ENCODE results near the gene ANO9. TPM values are rescaled to one million over a fixed set of nuclear protein-coding genes. Genes with fewer than 3 reads are reported as not detected.

The ANO9 gene
- total RNA-seq, 1 donor = not detected

GRCh38 chr11:409600-410483 lies 32.0 kb downstream of the ANO9 start:
- peaks cover 3% of the 10 kb centered on the region for H3K4me1 ChIP-seq (ENCODE audit: insufficient read depth, low read length)
- no peak overlapping the region for H2AFZ ChIP-seq (ENCODE audit: low read length)
- H3K4me3 ChIP-seq (ENCODE audit: insufficient read depth, low read length) = no peak overlapping the region
- H3K27me3 ChIP-seq (ENCODE audit: insufficient read depth, low read length) = no peaks in the 10 kb centered on the region
- H3K27ac ChIP-seq (ENCODE audit: low read depth, low read length) = no peak overlapping the region
- DNase-seq (ENCODE audit: insufficient read length, low spot score, missing footprints) = no peak
- H3K36me3 ChIP-seq (ENCODE audit: insufficient read depth, low read length) = no peaks in the 10 kb centered on the region
- no peaks in the 10 kb centered on the region for H3K9me3 ChIP-seq (ENCODE audit: low read depth, low read length)
- H4K20me1 ChIP-seq (ENCODE audit: insufficient read depth, low read length) = no peaks in the 10 kb centered on the region
- no peak overlapping the region for H3K4me2 ChIP-seq (ENCODE audit: insufficient read depth, low read length)
- TF ChIP-seq CTCF (IDR thresholded peaks at IDR 0.05; ENCODE audit: extremely low read depth, low read depth, low read length) = no peak
- no peaks in the 10 kb centered on the region for H3K79me2 ChIP-seq (ENCODE audit: insufficient read depth, low read length)

GRCh38 chr11:409008-409599 lies 32.7 kb downstream of the ANO9 start:
- Histone ChIP-seq H3K4me3 (ENCODE audit: insufficient read depth, low read length) (no peak overlapping the region), H4K20me1 (ENCODE audit: insufficient read depth, low read length) (no peaks in the 10 kb centered on the region), H3K4me2 (ENCODE audit: insufficient read depth, low read length) (no peak overlapping the region), H2AFZ (ENCODE audit: low read length) (no peak overlapping the region), H3K79me2 (ENCODE audit: insufficient read depth, low read length) (no peaks in the 10 kb centered on the region), H3K36me3 (ENCODE audit: insufficient read depth, low read length) (no peaks in the 10 kb centered on the region), H3K27me3 (ENCODE audit: insufficient read depth, low read length) (no peaks in the 10 kb centered on the region), H3K9me3 (ENCODE audit: low read depth, low read length) (no peaks in the 10 kb centered on the region), H3K4me1 (ENCODE audit: insufficient read depth, low read length) (peaks cover 3% of the 10 kb centered on the region), H3K27ac (ENCODE audit: low read depth, low read length) (no peak overlapping the region)
- TF ChIP-seq CTCF (IDR thresholded peaks at IDR 0.05; ENCODE audit: extremely low read depth, low read depth, low read length) = no peak
- DNase-seq (ENCODE audit: insufficient read length, low spot score, missing footprints) = no peak

- DNase-seq (ENCODE audit: insufficient read length, low spot score, missing footprints) = no peak
- Histone ChIP-seq H3K4me3 (ENCODE audit: insufficient read depth, low read length) (no peak overlapping the region), H2AFZ (ENCODE audit: low read length) (no peak overlapping the region), H3K4me2 (ENCODE audit: insufficient read depth, low read length) (no peak overlapping the region), H4K20me1 (ENCODE audit: insufficient read depth, low read length) (no peaks in the 10 kb centered on the region), H3K9me3 (ENCODE audit: low read depth, low read length) (no peaks in the 10 kb centered on the region), H3K27me3 (ENCODE audit: insufficient read depth, low read length) (no peaks in the 10 kb centered on the region), H3K36me3 (ENCODE audit: insufficient read depth, low read length) (no peaks in the 10 kb centered on the region), H3K27ac (ENCODE audit: low read depth, low read length) (no peak overlapping the region), H3K4me1 (ENCODE audit: insufficient read depth, low read length) (peaks cover 3% of the 10 kb centered on the region), H3K79me2 (ENCODE audit: insufficient read depth, low read length) (no peaks in the 10 kb centered on the region)
- TF ChIP-seq CTCF (IDR thresholded peaks at IDR 0.05; ENCODE audit: extremely low read depth, low read depth, low read length) = no peak
Observed at GRCh38 chr11:408154-409007, 33.4 kb downstream of the ANO9 start.

All from osteoblast (primary cell).